B cell (primary cell): ENCODE results near the gene THAP5. TPM values are rescaled to one million over a fixed set of nuclear protein-coding genes. Genes with fewer than 3 reads are reported as not detected.

Source experiments
- ATAC-seq: fragments of 200-7000 bp; cut with Tn5 transposase; one replicate; pipeline ENCODE4 v1.10.0; 2021; ENCODE audit warnings: low read depth, mild to moderate bottlenecking, moderate number of reproducible peaks, moderate library complexity
- CTCF ChIA-PET: fragments of 350-600 bp; sonication (Branson Sonifier 250); formaldehyde crosslinking; loops from one replicate; lab custom pipeline; 2021; ENCODE audit warnings: antibody characterized with exemption, inconsistent platforms; lab: Charles Lee
- POLR2A ChIA-PET: fragments of 350-600 bp; sonication (Branson Sonifier 250); formaldehyde crosslinking; loops from one replicate; lab custom pipeline; 2021; ENCODE audit warnings: antibody characterized with exemption; lab: Charles Lee
- DNase-seq: peaks from one replicate; pipeline ENCODE4 v3.0.0; 2013
- H2AFZ ChIP-seq: 2 replicates; pipeline ENCODE4 v1.6.1; 2012; ENCODE audit warnings: mild to moderate bottlenecking, low read depth, low read length; ENCODE audit not compliant: insufficient read depth, poor library complexity, severe bottlenecking
- H3K27ac ChIP-seq, 2 donors: 1 replicate in 1 of 2; 2 replicates in 1 of 2; pipeline ENCODE4 v1.5.1; 2012 to 2013; ENCODE audit warnings: low read length in 2 of 2, mild to moderate bottlenecking in 2 of 2, moderate library complexity in 1 of 2
- H3K27me3 ChIP-seq, 4 experiments: fragments of 200-600 bp in 1 of 4; sonication (generic) in 1 of 4; replicated peaks in 1 of 4; 1 replicate in 2 of 4; 2 replicates in 2 of 4; pipeline versions ENCODE4 v1.6.1 to v1.7.0; 2013 to 2016; ENCODE audit warnings: low read length in 3 of 4, mild to moderate bottlenecking in 2 of 4, mixed read lengths in 1 of 4, moderate library complexity in 1 of 4; ENCODE audit not compliant: insufficient read depth in 4 of 4, control insufficient read depth in 3 of 4; ENCODE audit errors: control extremely low read depth in 1 of 4
- H3K36me3 ChIP-seq, 2 experiments: replicated peaks in 1 of 2; 1 replicate in 1 of 2; 2 replicates in 1 of 2; pipeline versions ENCODE4 v1.6.1 to v1.7.1; 2013; ENCODE audit warnings: low read length in 1 of 2; ENCODE audit not compliant: insufficient read depth in 2 of 2, control insufficient read depth in 1 of 2; ENCODE audit errors: control extremely low read depth in 1 of 2, extremely low read depth in 1 of 2
- H3K4me1 ChIP-seq, 2 donors: fragments of 200-600 bp in 1 of 2; sonication (generic) in 1 of 2; 1 replicate in 1 of 2; 2 replicates in 1 of 2; pipeline versions ENCODE4 v1.5.1 to v1.6.1; 2013 to 2017; ENCODE audit warnings: low read length in 2 of 2; ENCODE audit not compliant: control insufficient read depth in 2 of 2, insufficient read depth in 2 of 2
- H3K4me2 ChIP-seq: replicated peaks from 2 replicates; pipeline ENCODE3; 2012; ENCODE audit warnings: mild to moderate bottlenecking, low read depth, low read length; ENCODE audit not compliant: poor library complexity, severe bottlenecking
- H3K4me3 ChIP-seq, 5 experiments: fragments of 200-600 bp in 1 of 5; sonication (generic) in 1 of 5; 1 replicate in 3 of 5; 2 replicates in 2 of 5; pipeline versions ENCODE4 v1.5.1 to v1.7.0; 2011 to 2016; ENCODE audit warnings: low read length in 4 of 5, mild to moderate bottlenecking in 4 of 5, low read depth in 2 of 5, control low read depth in 1 of 5, moderate library complexity in 1 of 5; ENCODE audit not compliant: insufficient read depth in 1 of 5; ENCODE audit errors: control extremely low read depth in 1 of 5, extremely low read depth in 1 of 5
- H3K79me2 ChIP-seq: fragments of 200-600 bp; sonication (generic); one replicate; pipeline ENCODE4 v1.6.0; 2016; ENCODE audit warnings: low read length; ENCODE audit not compliant: control insufficient read depth, insufficient read depth
- H3K9ac ChIP-seq: fragments of 200-600 bp; sonication (generic); 2 replicates; pipeline ENCODE4 v1.6.1; 2017; ENCODE audit warnings: mild to moderate bottlenecking, low read length, moderate library complexity
- H3K9me3 ChIP-seq, 3 donors: one replicate each; pipeline versions ENCODE4 v1.6.1 to v1.7.1; 2013; ENCODE audit warnings: low read length in 2 of 3; ENCODE audit not compliant: control insufficient read depth in 2 of 3, insufficient read depth in 1 of 3; ENCODE audit errors: control extremely low read depth in 1 of 3
- H4K20me1 ChIP-seq: 2 replicates; pipeline ENCODE4 v1.6.0; 2012; ENCODE audit warnings: mild to moderate bottlenecking, low read length; ENCODE audit not compliant: insufficient read depth, control insufficient read depth, poor library complexity, severe bottlenecking
- H3K27ac Mint-ChIP-seq: one replicate; pipeline ENCODE4 v1.8.0; 2021; ENCODE audit warnings: mixed read lengths
- H3K27me3 Mint-ChIP-seq: one replicate; pipeline ENCODE4 v1.8.0; 2021; ENCODE audit warnings: mixed read lengths
- H3K4me1 Mint-ChIP-seq: one replicate; pipeline ENCODE4 v1.8.0; 2021; ENCODE audit warnings: mixed read lengths
- H3K4me3 Mint-ChIP-seq: one replicate; pipeline ENCODE4 v1.8.0; 2021; ENCODE audit warnings: mixed read lengths
- H3K9me3 Mint-ChIP-seq: one replicate; pipeline ENCODE4 v1.8.0; 2022; ENCODE audit warnings: mixed read lengths; ENCODE audit not compliant: insufficient read depth
- CTCF ChIP-seq: fragments of 200-600 bp; IDR thresholded peaks from one replicate; pipeline ENCODE4 v1.8.0; 2022; ENCODE audit warnings: antibody characterized with exemption, mild to moderate bottlenecking
- EZH2 ChIP-seq: IDR thresholded peaks from 2 replicates; pipeline ENCODE4 v1.6.1; 2012; ENCODE audit warnings: borderline replicate concordance, low read depth, mild to moderate bottlenecking, moderate library complexity, low read length; ENCODE audit not compliant: insufficient read depth, poor library complexity, severe bottlenecking
- WGBS: methylation state at CpG from one replicate; pipeline ENCODE4 v1.1.5; 2013; ENCODE audit warnings: missing lambda C conversion rate; ENCODE audit not compliant: insufficient coverage; 5-methylcytosine and 5-hydroxymethylcytosine counted together
- intact Hi-C: fragments of 100-400 bp; cut with micrococcal nuclease; formaldehyde crosslinking; loops from one replicate; pipeline ENCODE4 v1.10.0; 2022
- polyA plus RNA-seq: library from polyadenylated mRNA; depleted of rRNA; stranded (reverse); fragments of >200 nt; gene quantifications from 2 replicates; pipeline ENCODE4 v1.2.3, GENCODE V29; 2012
- total RNA-seq, 2 donors: library from RNA; stranded (reverse); fragments of 120-200 nt in 1 of 2; gene quantifications; 1 replicate in 1 of 2; 2 replicates in 1 of 2; pipeline versions ENCODE4 v1.2.3 to v1.2.4, GENCODE V29; 2013 to 2022

Gene THAP5
- total and polyA plus RNA-seq, 2 donors (not counting 1 experiment from before 2014, with no cell fraction given), result 9.3 to 49.0 TPM

GRCh38 chr7:108603656-108604306 lies 34.3 kb upstream of the THAP5 start:
- ChIA-PET POLR2A (no interaction called here), CTCF (interaction anchor here (1.0 to 1.2 kb wide), 2 partner anchors 8 to 14 kb away, joined by 3 to 4 read pairs; no protein-coding TSS in a partner anchor)
- peaks cover 18% of the 10 kb centered on the region for H3K27me3 Mint-ChIP-seq
- Histone ChIP-seq H3K9ac (no peak overlapping the region), H3K27ac (no peak overlapping the region), H4K20me1 (no peaks in the 10 kb centered on the region), H3K4me2 (no peak overlapping the region), H3K79me2 (no peaks in the 10 kb centered on the region), H3K9me3 (no peaks in the 10 kb centered on the region), H2AFZ (no peak overlapping the region), H3K4me3 (no peak overlapping the region), H3K36me3 (no peaks in the 10 kb centered on the region), H3K27me3 (peaks cover 0 to 5% (median 1%) of the 10 kb centered on the region in 4 experiments), H3K4me1 (no peaks in the 10 kb centered on the region)
- no peak for ATAC-seq
- H3K9me3 Mint-ChIP-seq, result no peaks in the 10 kb centered on the region
- intact Hi-C loops, result no loop called here
- H3K4me3 Mint-ChIP-seq, result no peak overlapping the region
- H3K27ac Mint-ChIP-seq, result no peak overlapping the region
- H3K4me1 Mint-ChIP-seq, result peaks cover 2% of the 10 kb centered on the region
- TF ChIP-seq EZH2 (no peak), CTCF (no peak)
- no peak for DNase-seq
- WGBS, result 97% methylated on average over 2 of the region's 8 CpGs

- H2AFZ ChIP-seq, result no peak overlapping the region
- H3K79me2 ChIP-seq, result no peaks in the 10 kb centered on the region
- peaks cover 29% of the 10 kb centered on the region for H3K27me3 Mint-ChIP-seq
- H4K20me1 ChIP-seq, result no peaks in the 10 kb centered on the region
- TF ChIP-seq EZH2 (no peak), CTCF (no peak)
- H3K27ac ChIP-seq, result no peak overlapping the region
- H3K9ac ChIP-seq, result no peak overlapping the region
- H3K4me1 Mint-ChIP-seq, result peaks cover 2% of the 10 kb centered on the region
- H3K4me3 ChIP-seq, result no peak overlapping the region
- H3K4me3 Mint-ChIP-seq, result no peak overlapping the region
- H3K9me3 ChIP-seq, result no peaks in the 10 kb centered on the region
- no peak for DNase-seq
- no peaks in the 10 kb centered on the region for H3K36me3 ChIP-seq
- H3K4me1 ChIP-seq, result no peaks in the 10 kb centered on the region
- WGBS, result no CpG with 5 or more reads among the region's 1 CpG
- intact Hi-C loops, result no loop called here
- H3K27ac Mint-ChIP-seq, result no peak overlapping the region
- H3K27me3 ChIP-seq, result peaks cover 0 to 5% (median 1%) of the 10 kb centered on the region in 4 experiments
- H3K9me3 Mint-ChIP-seq, result no peaks in the 10 kb centered on the region
- ATAC-seq, result no peak
- ChIA-PET CTCF (no interaction called here), POLR2A (no interaction called here)
- H3K4me2 ChIP-seq, result no peak overlapping the region
Observed at GRCh38 chr7:108600399-108600798, 30.9 kb upstream of the THAP5 start.
